Right forelimb (tissue), 1 donor: Measurements from ENCODE around the gene SMAD6.
"Not testable (repeated sequence)": the region's sequence is repeated elsewhere in the genome, so short reads cannot be mapped to it uniquely, and the experiment has no call there.

Source experiments
- DNase-seq: peaks from one replicate; pipeline ENCODE4 v3.0.0-alpha.2; 2018

SMAD6 gene

GRCh38 chr15:66828817-66829541 is 126.9 kb downstream of the SMAD6 start:
- DNase-seq: not testable (repeated sequence)

- DNase-seq: no peak
These were observed 127.6 kb downstream of the SMAD6 start for GRCh38 chr15:66829551-66830121.

- DNase-seq: no peak
These were observed 128.3 kb downstream of the SMAD6 start for GRCh38 chr15:66830358-66830757.

- no peak for DNase-seq
These were observed 128.8 kb downstream of the SMAD6 start for GRCh38 chr15:66830823-66831222.

- no peak for DNase-seq
These were observed 129.3 kb downstream of the SMAD6 start for GRCh38 chr15:66831289-66831688.

- DNase-seq: no peak
These were observed 129.9 kb downstream of the SMAD6 start for GRCh38 chr15:66831801-66832390.
